Adrenal gland (tissue), 5 donors: ENCODE results near the gene PLEKHA7.

Experiments used
- POLR2A ChIP-seq, 2 donors: fragments of 450-650 bp; IDR thresholded peaks; one replicate each; pipeline ENCODE4 v1.6.1; 2017; ENCODE audit warnings: antibody characterized with exemption in 2 of 2, mild to moderate bottlenecking in 2 of 2, moderate library complexity in 1 of 2
- TF ChIP-seq, protein P1 (sequence below), 6 experiments: fragments of 450-650 bp in 4 of 6; fragments of 200-600 bp in 2 of 6; sonication (generic) in 1 of 6; IDR thresholded peaks; 1 replicate in 5 of 6; 2 replicates in 1 of 6; pipeline versions ENCODE4 v1.5.1 to v1.8.0; 2016 to 2021; ENCODE audit warnings: antibody characterized with exemption in 6 of 6, mild to moderate bottlenecking in 2 of 6, moderate library complexity in 1 of 6
- donor health status: DM: no; HTN: no; CAD: no.

DNA sequence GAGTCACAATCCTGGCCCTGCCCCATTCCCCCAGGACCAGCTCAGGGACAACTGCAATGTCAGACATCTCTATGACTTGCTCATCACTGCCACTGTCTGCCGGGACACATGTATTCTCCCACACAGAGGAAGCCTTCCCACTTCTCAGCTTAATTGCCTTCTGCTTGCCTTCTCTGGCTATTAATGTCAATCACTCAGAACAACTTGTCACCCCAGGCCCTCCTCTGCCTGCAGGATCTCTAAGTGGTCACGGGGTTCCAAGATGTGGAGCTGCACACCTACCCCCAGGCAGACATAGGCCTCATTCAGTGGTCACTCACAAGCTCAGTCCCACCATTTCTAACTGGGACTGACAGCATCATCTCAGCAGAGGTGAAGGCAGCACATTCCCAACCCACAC, 15.1 kb downstream of the PLEKHA7 start:
- TF ChIP-seq, protein P1, sequence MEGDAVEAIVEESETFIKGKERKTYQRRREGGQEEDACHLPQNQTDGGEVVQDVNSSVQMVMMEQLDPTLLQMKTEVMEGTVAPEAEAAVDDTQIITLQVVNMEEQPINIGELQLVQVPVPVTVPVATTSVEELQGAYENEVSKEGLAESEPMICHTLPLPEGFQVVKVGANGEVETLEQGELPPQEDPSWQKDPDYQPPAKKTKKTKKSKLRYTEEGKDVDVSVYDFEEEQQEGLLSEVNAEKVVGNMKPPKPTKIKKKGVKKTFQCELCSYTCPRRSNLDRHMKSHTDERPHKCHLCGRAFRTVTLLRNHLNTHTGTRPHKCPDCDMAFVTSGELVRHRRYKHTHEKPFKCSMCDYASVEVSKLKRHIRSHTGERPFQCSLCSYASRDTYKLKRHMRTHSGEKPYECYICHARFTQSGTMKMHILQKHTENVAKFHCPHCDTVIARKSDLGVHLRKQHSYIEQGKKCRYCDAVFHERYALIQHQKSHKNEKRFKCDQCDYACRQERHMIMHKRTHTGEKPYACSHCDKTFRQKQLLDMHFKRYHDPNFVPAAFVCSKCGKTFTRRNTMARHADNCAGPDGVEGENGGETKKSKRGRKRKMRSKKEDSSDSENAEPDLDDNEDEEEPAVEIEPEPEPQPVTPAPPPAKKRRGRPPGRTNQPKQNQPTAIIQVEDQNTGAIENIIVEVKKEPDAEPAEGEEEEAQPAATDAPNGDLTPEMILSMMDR (IDR thresholded peaks at IDR 0.05): no peak
- TF ChIP-seq POLR2A (IDR thresholded peaks at IDR 0.05): no peak
